GM12801 (cell line): ENCODE data around the gene MMEL1.

Source experiments
- CTCF ChIP-seq: IDR thresholded peaks from one replicate; pipeline ENCODE4 v1.5.1; 2011; ENCODE audit warnings: control low read depth; ENCODE audit not compliant: insufficient read length; ENCODE audit errors: extremely low read depth

MMEL1 gene

GRCh38 chr1:2596530-2597333 is 36.1 kb downstream of the MMEL1 start:
- TF ChIP-seq CTCF, result no peak

DNA sequence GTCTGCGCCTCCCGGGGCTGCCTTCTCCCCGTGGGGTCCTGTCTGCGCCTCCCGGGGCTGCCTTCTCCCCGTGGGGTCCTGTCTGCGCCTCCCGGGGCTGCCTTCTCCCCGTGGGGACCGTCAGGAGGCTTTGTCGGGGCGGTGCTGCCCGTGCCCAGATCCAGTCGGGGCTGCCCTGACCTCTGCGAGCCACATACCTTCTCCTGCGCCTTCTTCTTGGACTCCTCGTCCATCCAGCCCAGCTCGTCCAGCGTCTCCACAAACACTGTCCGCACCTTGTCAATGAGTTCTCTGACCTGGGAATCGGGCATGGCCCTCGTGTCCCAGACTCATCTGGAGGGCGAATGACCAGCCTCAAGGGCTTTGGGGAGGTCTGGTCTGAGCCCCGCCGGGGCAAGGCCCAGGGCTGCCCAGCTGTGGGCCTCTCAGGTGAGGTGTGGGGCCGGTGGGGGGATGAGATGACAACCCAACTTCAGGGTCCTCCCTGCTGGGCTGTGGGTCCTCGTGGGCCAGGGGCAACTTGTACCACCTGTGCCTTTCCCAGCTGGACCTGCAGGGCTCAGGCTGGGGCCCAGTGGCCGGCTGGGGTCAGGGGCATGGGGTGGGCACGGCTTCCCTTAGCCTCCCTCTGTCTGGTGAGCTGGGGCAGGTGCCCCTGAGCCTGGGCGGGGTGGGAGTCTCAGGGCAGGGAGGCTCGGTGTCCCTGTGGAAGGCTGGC is 36.8 kb downstream of the MMEL1 start:
- TF ChIP-seq CTCF, result no peak

- TF ChIP-seq CTCF, result no peak
These were observed 37.5 kb downstream of the MMEL1 start for GRCh38 chr1:2595261-2595811.

DNA sequence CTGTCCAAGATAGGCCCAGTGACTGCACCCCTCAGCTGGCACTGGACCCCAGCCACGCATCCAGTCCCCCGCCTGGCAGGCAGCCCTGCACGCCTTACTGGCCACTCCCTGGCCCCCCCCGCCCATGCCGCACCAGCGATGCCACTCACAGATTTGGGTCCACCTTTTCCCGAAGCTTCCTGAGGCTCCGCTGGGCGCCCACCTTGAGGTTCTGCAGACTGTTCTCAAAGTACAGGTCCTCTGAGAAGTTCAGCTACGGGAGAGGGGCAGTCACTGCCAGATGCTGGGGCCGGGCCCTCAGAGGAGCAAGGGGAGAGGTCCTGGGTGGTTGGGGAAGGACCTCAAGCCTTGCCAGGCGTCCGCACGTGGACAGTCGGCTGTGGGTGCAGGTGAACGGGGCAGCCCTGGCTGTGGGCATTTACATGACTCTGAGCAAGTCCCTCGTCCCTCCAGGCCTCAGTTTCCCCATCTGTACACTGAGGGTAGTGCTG is 38.1 kb downstream of the MMEL1 start:
- no peak for TF ChIP-seq CTCF

- TF ChIP-seq CTCF, result no peak
These were observed 38.7 kb downstream of the MMEL1 start for GRCh38 chr1:2594001-2594640.

- TF ChIP-seq CTCF, result no peak
These were observed 39.5 kb downstream of the MMEL1 start for GRCh38 chr1:2593251-2593878.
